CD4-positive, alpha-beta T cell treated with Interferon gamma for 1 hour (primary cell): ENCODE results near the gene IL9.
"Not testable (repeated sequence)": the region's sequence is repeated elsewhere in the genome, so short reads cannot be mapped to it uniquely, and the experiment has no call there.

ENCODE experiments used
- DNase-seq: peaks from one replicate; pipeline ENCODE4 v3.0.0-alpha.2; 2020

The IL9 gene

DNA sequence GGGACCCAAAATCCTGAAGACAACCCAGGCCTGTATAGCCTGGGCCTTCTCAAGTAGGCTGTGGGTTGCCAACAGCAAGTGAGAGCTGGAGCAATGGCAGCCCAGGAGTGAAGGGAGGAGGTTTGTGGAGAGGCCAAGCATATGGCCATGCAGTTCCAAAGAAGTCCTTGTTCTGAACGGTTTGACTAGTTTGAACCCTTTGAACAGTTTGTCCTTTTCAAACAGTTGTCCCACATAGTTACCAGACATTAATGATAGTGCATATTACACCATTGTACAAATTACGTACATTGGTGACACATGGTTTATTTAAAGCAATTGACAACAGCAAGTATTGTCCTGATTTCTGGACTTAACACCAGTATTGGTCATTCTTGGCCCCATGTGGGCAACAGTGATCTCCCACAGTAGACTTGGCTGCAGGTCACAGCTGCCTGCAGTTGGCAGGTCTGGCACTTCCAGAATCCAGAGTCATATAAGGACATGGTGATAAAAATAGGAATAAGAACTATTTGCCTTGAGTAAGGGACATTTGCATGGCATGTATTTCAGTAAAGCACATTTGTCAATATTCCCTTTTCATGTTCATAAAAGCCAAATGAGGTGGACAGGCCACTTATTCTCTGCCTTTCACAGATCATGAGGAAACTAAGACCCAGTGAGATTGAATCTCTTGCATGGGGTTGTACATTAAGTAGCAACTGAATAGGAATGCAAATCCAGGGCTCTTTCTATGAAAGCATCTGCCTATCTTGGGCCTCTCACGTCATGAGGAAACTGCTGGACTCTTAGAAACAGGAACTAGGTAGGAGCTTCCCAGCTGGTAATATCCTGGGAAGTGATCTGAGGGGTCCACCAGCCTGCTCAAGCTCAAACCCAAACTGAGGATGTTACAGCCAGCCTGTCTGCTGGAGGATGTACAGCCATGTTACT is 30.9 kb downstream of the IL9 start:
- no peak for DNase-seq

GRCh38 chr5:135862744-135863143 is 32.9 kb downstream of the IL9 start:
- DNase-seq: no peak

DNA sequence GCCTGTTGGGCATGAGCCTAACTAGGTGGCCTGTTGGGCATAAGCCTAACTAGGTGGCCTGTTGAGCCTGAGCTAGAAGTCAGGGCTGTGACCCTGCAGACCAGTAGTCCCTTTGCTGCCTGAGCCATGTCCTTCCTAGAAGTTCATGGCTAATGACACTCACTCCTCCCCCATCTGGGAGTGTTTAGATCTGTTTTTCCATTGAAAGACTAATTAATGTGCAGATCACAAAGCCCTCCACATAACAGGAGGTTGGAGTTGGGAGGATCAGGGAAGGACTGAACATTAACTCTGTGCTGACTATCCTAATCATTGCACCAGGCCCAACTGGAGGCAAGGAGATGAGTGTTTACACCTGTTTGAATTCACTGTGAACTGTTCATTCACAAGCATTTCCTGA is 33.6 kb downstream of the IL9 start:
- no peak for DNase-seq

DNA sequence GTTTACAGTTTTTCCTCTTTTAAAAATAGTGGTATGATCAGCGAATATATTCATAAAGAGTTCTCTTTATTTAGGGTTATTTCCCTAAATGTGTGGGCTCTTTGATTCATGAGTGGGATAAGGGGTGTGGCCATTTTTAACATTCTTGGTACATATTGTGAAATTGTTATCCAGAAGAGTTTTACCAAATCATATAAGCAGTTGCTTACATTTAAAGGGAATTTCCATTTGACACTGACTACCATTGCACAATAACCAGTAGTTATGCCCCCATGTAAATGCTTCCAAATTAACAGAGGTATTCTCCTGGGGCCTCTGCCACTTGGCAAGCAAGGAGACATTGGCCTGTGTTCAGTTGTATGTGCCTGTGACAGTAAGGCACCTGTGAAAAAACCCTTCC is 34.0 kb downstream of the IL9 start:
- no peak for DNase-seq

GRCh38 chr5:135859641-135860040 is 36.0 kb downstream of the IL9 start:
- no peak for DNase-seq

- DNase-seq: not testable (repeated sequence)
These were observed 36.5 kb downstream of the IL9 start for GRCh38 chr5:135859186-135859585.

GRCh38 chr5:135857630-135858311 is 37.9 kb downstream of the IL9 start:
- DNase-seq: no peak

- no peak for DNase-seq
These were observed 43.5 kb downstream of the IL9 start for GRCh38 chr5:135851915-135852845.

DNA sequence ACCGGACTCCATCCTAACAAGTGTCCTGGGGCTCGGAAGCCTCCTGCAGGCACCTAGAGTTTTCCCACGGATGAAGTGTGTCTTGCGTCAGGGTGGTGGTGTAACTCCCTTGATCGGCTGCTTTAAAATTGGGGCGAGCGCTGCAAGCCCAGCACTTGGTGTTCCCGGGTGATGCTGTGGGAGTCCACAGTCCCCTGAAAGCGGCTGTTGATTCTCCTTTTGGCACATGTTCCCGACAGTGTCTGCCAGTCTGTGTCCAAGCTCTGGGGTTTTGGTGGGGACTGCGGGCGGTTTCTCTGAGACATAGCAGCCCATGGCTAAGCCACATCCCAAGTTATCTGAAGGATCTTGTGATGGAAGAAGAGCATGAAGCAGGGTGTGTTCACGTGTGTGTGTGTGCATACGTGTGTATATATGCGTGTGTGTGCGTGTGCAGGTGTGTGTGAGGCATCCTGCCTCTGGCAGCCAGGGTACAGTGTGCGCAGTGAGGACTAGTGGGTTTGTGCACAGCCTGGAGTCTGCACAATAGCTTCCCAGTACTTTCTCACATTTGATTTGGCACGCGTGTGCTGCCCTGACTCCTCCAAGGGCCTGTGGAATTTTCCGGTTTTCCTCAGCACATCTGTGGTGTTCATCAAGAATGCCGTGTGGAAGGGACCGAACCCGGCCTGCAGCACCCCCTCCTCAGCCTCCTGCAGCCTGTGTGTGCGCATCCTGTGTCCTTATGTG is 44.3 kb downstream of the IL9 start:
- DNase-seq: no peak

- no peak for DNase-seq
These were observed 45.0 kb downstream of the IL9 start for GRCh38 chr5:135850671-135851070.

GRCh38 chr5:135850231-135850630 is 45.4 kb downstream of the IL9 start:
- no peak for DNase-seq

DNA sequence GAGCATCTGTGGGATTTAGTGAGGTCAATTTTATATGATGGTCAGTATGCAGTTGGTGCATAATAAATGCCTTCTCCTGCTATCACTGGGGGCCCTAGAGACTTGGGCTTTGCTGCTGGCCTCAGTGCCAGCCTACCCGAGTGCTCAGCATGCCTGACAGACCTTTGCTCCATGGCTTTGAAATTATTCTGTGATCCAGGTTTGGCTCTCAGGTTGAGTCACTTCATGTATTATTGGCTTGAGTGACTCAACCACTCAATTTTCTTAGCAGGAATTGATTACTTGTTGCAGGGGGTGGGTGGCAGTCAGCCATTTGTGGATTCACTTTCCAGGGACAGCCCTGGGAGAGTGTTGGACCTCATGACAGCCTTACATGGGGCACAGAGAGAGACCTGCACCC is 47.7 kb downstream of the IL9 start:
- no peak for DNase-seq

DNA sequence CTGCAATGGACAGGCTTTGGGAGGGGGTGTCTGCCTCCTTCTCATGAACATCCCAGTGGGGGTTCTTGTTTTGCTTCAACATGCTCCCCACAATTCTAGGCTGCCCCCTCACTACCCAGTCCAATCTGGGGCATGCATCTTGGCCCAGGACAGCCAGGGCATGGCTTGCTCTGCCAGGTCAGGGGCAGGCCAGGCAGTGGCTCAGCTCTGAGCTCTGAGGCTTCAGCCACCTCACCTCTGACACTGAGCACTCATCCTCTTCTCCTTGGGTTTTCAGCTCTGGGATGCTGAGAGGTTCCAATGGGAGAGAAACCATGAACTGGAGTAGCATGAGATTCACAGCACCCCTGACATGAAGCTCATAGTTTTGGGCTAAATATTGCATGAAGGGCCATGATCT is 49.3 kb downstream of the IL9 start:
- DNase-seq: no peak

- no peak for DNase-seq
These were observed 51.9 kb downstream of the IL9 start for GRCh38 chr5:135843571-135844337.

- no peak for DNase-seq
These were observed 52.9 kb downstream of the IL9 start for GRCh38 chr5:135842737-135843136.
